GM12878 (cell line): ENCODE data around the gene RPS8. TPM values are rescaled to one million over a fixed set of nuclear protein-coding genes. Genes with fewer than 3 reads are reported as not detected.

Source experiments
- ASH2L ChIP-seq: fragments of 300-600, 200-600 bp; sonication (generic); IDR thresholded peaks from 2 replicates; pipeline ENCODE4 v1.6.1; 2017; ENCODE audit warnings: low read depth, mild to moderate bottlenecking, borderline replicate concordance
- BHLHE40 ChIP-seq, 2 experiments: fragments of 450-650 bp in 1 of 2; IDR thresholded peaks; 2 replicates each; pipeline ENCODE4 v1.6.1; 2011 to 2017; ENCODE audit warnings: low read depth in 2 of 2, borderline replicate concordance in 1 of 2, improper control_type of control experiment in 1 of 2, low read length in 1 of 2, mild to moderate bottlenecking in 1 of 2
- CBX5 ChIP-seq: sonication (generic); IDR thresholded peaks from 2 replicates; pipeline ENCODE4 v1.6.1; 2016; ENCODE audit warnings: low read depth, moderate library complexity, mild to moderate bottlenecking, inconsistent platforms
- CEBPB ChIP-seq, 2 experiments: fragments of 150-350 bp in 1 of 2; IDR thresholded peaks; 2 replicates each; pipeline ENCODE4 v1.6.1; 2012 to 2014; ENCODE audit warnings: low read depth in 2 of 2, low read length in 2 of 2, borderline replicate concordance in 1 of 2, inconsistent platforms in 1 of 2
- DPF2 ChIP-seq: fragments of 450-650 bp; IDR thresholded peaks from 2 replicates; pipeline ENCODE4 v1.6.1; 2017; ENCODE audit warnings: mild to moderate bottlenecking
- FOXM1 ChIP-seq: IDR thresholded peaks from 2 replicates; pipeline ENCODE4 v1.6.1; 2012; ENCODE audit warnings: low read depth, mild to moderate bottlenecking, inconsistent platforms, low read length, moderate library complexity
- GATAD2B ChIP-seq: fragments of 450-650 bp; conservative IDR thresholded peaks from 2 replicates; pipeline ENCODE4 v1.6.1; 2017; ENCODE audit warnings: low read depth, mild to moderate bottlenecking, moderate library complexity
- HDAC6 ChIP-seq: fragments of 200-600 bp; sonication (generic); IDR thresholded peaks from one replicate; pipeline ENCODE4 v1.8.0; 2017; ENCODE audit warnings: antibody characterized with exemption; ENCODE audit not compliant: unreplicated experiment
- HSF1 ChIP-seq: fragments of 150-350 bp; IDR thresholded peaks from 2 replicates; pipeline ENCODE4 v1.6.1; 2014; ENCODE audit warnings: mild to moderate bottlenecking, low read depth, low read length
- MTA3 ChIP-seq: IDR thresholded peaks from 2 replicates; pipeline ENCODE4 v1.6.1; 2012; ENCODE audit warnings: low read length, inconsistent platforms, borderline replicate concordance
- MYB ChIP-seq: fragments of 150-350 bp; IDR thresholded peaks from 2 replicates; pipeline ENCODE4 v1.6.1; 2014; ENCODE audit warnings: mild to moderate bottlenecking, low read depth, low read length, borderline replicate concordance
- MYC ChIP-seq: IDR thresholded peaks from 2 replicates; pipeline ENCODE4 v1.6.1; 2011; ENCODE audit warnings: mild to moderate bottlenecking, low read length, moderate library complexity, inconsistent platforms; ENCODE audit not compliant: insufficient read depth, insufficient replicate concordance, insufficient read length, severe bottlenecking
- RCOR1 ChIP-seq: conservative IDR thresholded peaks from 2 replicates; pipeline ENCODE4 v1.6.1; 2012; ENCODE audit warnings: low read depth, low read length, improper control_type of control experiment
- RUNX3 ChIP-seq: IDR thresholded peaks from 2 replicates; pipeline ENCODE4 v1.6.1; 2012; ENCODE audit warnings: low read length, inconsistent platforms
- SREBF2 ChIP-seq: IDR thresholded peaks from 2 replicates; pipeline ENCODE4 v1.6.1; 2012; ENCODE audit warnings: mild to moderate bottlenecking, low read length
- SUZ12 ChIP-seq: fragments of 200-600 bp; sonication (generic); IDR thresholded peaks from one replicate; pipeline ENCODE4 v1.6.1; 2018; ENCODE audit warnings: antibody characterized with exemption, mild to moderate bottlenecking; ENCODE audit not compliant: unreplicated experiment
- USF1 ChIP-seq: IDR thresholded peaks from 2 replicates; pipeline ENCODE4 v1.6.1; 2011; ENCODE audit warnings: borderline replicate concordance, low read depth, mild to moderate bottlenecking, moderate library complexity, mixed read lengths, low read length; ENCODE audit not compliant: insufficient read depth; ENCODE audit errors: extremely low read length
- YBX1 ChIP-seq: fragments of 450-650 bp; IDR thresholded peaks from 2 replicates; pipeline ENCODE4 v1.6.1; 2016; ENCODE audit warnings: antibody characterized with exemption
- ZBED1 ChIP-seq: IDR thresholded peaks from 2 replicates; pipeline ENCODE4 v1.6.1; 2016; ENCODE audit warnings: borderline replicate concordance
- ZBTB33 ChIP-seq: fragments of 450-650 bp; IDR thresholded peaks from 2 replicates; pipeline ENCODE4 v1.6.1; 2017; ENCODE audit warnings: mild to moderate bottlenecking
- ZNF622 ChIP-seq: fragments of 450-650 bp; IDR thresholded peaks from 2 replicates; pipeline ENCODE4 v1.6.1; 2017; ENCODE audit warnings: mild to moderate bottlenecking, inconsistent platforms
- polyA plus RNA-seq, 11 experiments: library from polyadenylated mRNA; depleted of rRNA in 4 of 11; unstranded in 6 of 11; stranded (reverse) in 5 of 11; fragments of >200 nt; fragmentation: Nextera tagmentation in 4 of 11; fragmentation: Illumina TruSeq in 1 of 11; extraction: Ambion mirVana in 4 of 11; extraction: Trizol in 1 of 11; gene quantifications; 1 replicate in 1 of 11; 2 replicates in 10 of 11; pipeline versions ENCODE4 v1.2.1 to v1.2.3, GENCODE V29; 2011 to 2016; ENCODE audit warnings: inconsistent platforms in 2 of 11, missing spikeins in 2 of 11, low read depth in 1 of 11
- total RNA-seq, 4 experiments: library from RNA; depleted of rRNA in 3 of 4; stranded (reverse); fragments of >200 nt in 3 of 4; fragmentation: Illumina TruSeq in 1 of 4; extraction: Trizol in 1 of 4; gene quantifications; 2 replicates each; pipeline versions ENCODE4 v1.2.1 to v1.2.3, GENCODE V29; 2013 to 2021
- TF ChIP-seq, protein P1 (sequence below): fragments of 450-650 bp; formaldehyde crosslinking; IDR thresholded peaks from 2 replicates; pipeline ENCODE4 v1.4.0; 2020; ENCODE audit warnings: mild to moderate bottlenecking, moderate library complexity

The RPS8 gene
- total and polyA plus RNA-seq, 10 of the 15 experiments (the other 5 are each of a cell fraction or from before 2014, with no cell fraction given), result 1,296 to 3,461 (median 2,877) TPM

- TF ChIP-seq, protein P1, sequence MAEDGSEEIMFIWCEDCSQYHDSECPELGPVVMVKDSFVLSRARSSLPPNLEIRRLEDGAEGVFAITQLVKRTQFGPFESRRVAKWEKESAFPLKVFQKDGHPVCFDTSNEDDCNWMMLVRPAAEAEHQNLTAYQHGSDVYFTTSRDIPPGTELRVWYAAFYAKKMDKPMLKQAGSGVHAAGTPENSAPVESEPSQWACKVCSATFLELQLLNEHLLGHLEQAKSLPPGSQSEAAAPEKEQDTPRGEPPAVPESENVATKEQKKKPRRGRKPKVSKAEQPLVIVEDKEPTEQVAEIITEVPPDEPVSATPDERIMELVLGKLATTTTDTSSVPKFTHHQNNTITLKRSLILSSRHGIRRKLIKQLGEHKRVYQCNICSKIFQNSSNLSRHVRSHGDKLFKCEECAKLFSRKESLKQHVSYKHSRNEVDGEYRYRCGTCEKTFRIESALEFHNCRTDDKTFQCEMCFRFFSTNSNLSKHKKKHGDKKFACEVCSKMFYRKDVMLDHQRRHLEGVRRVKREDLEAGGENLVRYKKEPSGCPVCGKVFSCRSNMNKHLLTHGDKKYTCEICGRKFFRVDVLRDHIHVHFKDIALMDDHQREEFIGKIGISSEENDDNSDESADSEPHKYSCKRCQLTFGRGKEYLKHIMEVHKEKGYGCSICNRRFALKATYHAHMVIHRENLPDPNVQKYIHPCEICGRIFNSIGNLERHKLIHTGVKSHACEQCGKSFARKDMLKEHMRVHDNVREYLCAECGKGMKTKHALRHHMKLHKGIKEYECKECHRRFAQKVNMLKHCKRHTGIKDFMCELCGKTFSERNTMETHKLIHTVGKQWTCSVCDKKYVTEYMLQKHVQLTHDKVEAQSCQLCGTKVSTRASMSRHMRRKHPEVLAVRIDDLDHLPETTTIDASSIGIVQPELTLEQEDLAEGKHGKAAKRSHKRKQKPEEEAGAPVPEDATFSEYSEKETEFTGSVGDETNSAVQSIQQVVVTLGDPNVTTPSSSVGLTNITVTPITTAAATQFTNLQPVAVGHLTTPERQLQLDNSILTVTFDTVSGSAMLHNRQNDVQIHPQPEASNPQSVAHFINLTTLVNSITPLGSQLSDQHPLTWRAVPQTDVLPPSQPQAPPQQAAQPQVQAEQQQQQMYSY (CRISPR knock-in tag), result no peak
- TF ChIP-seq ZNF622 (no peak), ZBTB33 (no peak), CBX5 (no peak), CEBPB (IDR thresholded peaks at IDR 0.05; ENCODE audit: borderline replicate concordance in 1 of 2, low read depth in 2 of 2, low read length in 2 of 2) (no peak), HDAC6 (no peak), RCOR1 (no peak), MYB (no peak), ASH2L (no peak), RUNX3 (no peak), YBX1 (no peak), HSF1 (no peak), ZBED1 (peak; percentile 30; the same call in 1 of the 2 replicates), SUZ12 (no peak), GATAD2B (peak; percentile 53; the same call in 1 of the 2 replicates), DPF2 (peak; percentile 79; the same call in 1 of the 2 replicates), USF1 (no peak), BHLHE40 (IDR thresholded peaks at IDR 0.05; ENCODE audit: borderline replicate concordance in 1 of 2, low read depth in 2 of 2, low read length in 1 of 2) (peak in 1 of 2 experiments; percentile 50; a peak in 2 of 4 replicates), FOXM1 (no peak), MTA3 (no peak), MYC (no peak), SREBF2 (no peak)
These were observed 34.9 kb downstream of the RPS8 start (continued) for GRCh38 chr1:44810101-44810761.
